Cardiac ventricle fibroblast (primary cell): ENCODE results near the gene CNTNAP5. TPM values are rescaled to one million over a fixed set of nuclear protein-coding genes. Genes with fewer than 3 reads are reported as not detected.

ENCODE experiments used
- total RNA-seq: library from RNA; depleted of rRNA; stranded (reverse); fragments of >200 nt; gene quantifications from 2 replicates; pipeline ENCODE4 v1.2.3, GENCODE V29; 2015

CNTNAP5 gene
- total RNA-seq, result not detected in 2 replicates

GRCh38 chr2:124025171-124025580 lies at the start of gene CNTNAP5:
Gene CNTNAP5, plus strand, starts transcription at chr2:124025287. Its CDS starts 364 bp downstream, at chr2:124025651.

